HCT116 (cell line): ENCODE results near the gene TIAM1.
A peak's percentile ranks its signal among the peaks of the same experiment; 100 is the strongest.

ENCODE experiments used
- CTCF ChIP-seq, 3 experiments: fragments of 200-600 bp in 1 of 3; sonication (generic) in 1 of 3; IDR thresholded peaks in 2 of 3; conservative IDR thresholded peaks in 1 of 3; 2 replicates each; pipeline ENCODE4 v1.5.1; 2012 to 2017; ENCODE audit warnings: low read depth in 2 of 3, low read length in 2 of 3, antibody characterized with exemption in 1 of 3, borderline replicate concordance in 1 of 3, control low read depth in 1 of 3, mild to moderate bottlenecking in 1 of 3, mixed read lengths in 1 of 3, mixed run types in 1 of 3, moderate library complexity in 1 of 3; ENCODE audit not compliant: insufficient read depth in 1 of 3
- EZH2 ChIP-seq: fragments of 200-600 bp; sonication (generic); IDR thresholded peaks from 2 replicates; pipeline ENCODE4 v1.6.1; 2017; ENCODE audit warnings: antibody characterized with exemption, mixed run types
- EZH2phosphoT487 ChIP-seq: fragments of 200-600 bp; IDR thresholded peaks from 2 replicates; pipeline ENCODE4 v1.6.1; 2018; ENCODE audit warnings: antibody characterized with exemption, borderline replicate concordance
- MAX ChIP-seq: IDR thresholded peaks from 2 replicates; pipeline ENCODE4 v1.6.1; 2012
- POLR2A ChIP-seq: IDR thresholded peaks from 2 replicates; pipeline ENCODE4 v1.7.0; 2011; ENCODE audit warnings: borderline replicate concordance; ENCODE audit not compliant: insufficient read depth, insufficient read length; ENCODE audit errors: extremely low read depth
- POLR2AphosphoS5 ChIP-seq: IDR thresholded peaks from 2 replicates; pipeline ENCODE4 v1.6.1; 2011; ENCODE audit warnings: mild to moderate bottlenecking, low read depth, low read length, moderate library complexity
- RAD21 ChIP-seq: IDR thresholded peaks from 2 replicates; pipeline ENCODE4 v1.6.1; 2012; ENCODE audit warnings: low read depth, mild to moderate bottlenecking
- SIN3A ChIP-seq: IDR thresholded peaks from 2 replicates; pipeline ENCODE4 v1.6.1; 2012; ENCODE audit warnings: low read depth
- YY1 ChIP-seq: IDR thresholded peaks from 2 replicates; pipeline ENCODE4 v1.6.1; 2011; ENCODE audit warnings: low read length, low read depth, moderate library complexity, mild to moderate bottlenecking; ENCODE audit not compliant: insufficient replicate concordance; ENCODE audit errors: extremely low read depth
- ZFX ChIP-seq: fragments of 450-650 bp; IDR thresholded peaks from 2 replicates; pipeline ENCODE4 v1.6.1; 2017

- no peak for TF ChIP-seq CTCF (IDR thresholded peaks at IDR 0.05 in 2 of 3, conservative IDR thresholded peaks at IDR 0.05 in 1 of 3; ENCODE audit: borderline replicate concordance in 1 of 3, insufficient read depth in 1 of 3, low read depth in 2 of 3, low read length in 2 of 3)
- no peak for TF ChIP-seq SIN3A
- TF ChIP-seq POLR2AphosphoS5, result peak; percentile 21; the same call in 1 of the 2 replicates
- TF ChIP-seq YY1, result no peak
- TF ChIP-seq MAX, result no peak
- TF ChIP-seq POLR2A, result no peak
- TF ChIP-seq EZH2, result no peak
- no peak for TF ChIP-seq EZH2phosphoT487
- TF ChIP-seq ZFX, result no peak
- no peak for TF ChIP-seq RAD21
These were observed 7.4 kb upstream of the TIAM1 start for GRCh38 chr21:31351438-31351837.
